ENCODE measurements around the gene NKAIN2.

DNA sequence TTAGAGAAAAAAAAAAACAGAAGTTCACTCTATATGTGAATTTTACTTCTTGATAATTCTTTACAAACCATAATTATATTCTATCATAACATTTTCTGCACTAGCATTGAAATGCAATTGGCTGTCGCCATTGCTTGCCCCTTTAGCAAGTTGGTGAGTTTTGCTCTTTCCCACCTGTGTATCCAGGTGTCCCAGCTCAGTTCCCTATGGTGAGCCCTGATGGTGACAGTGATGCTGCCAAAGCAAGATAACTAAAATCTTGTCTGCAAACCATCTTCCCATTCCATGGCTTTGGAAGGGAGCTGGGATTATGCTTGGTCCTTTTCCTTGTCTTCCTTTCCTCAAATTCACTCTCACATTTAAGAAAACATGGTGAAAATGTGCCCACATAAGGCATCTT is 429.6 kb downstream of the NKAIN2 start:
- no peak for TF ChIP-seq POLR2AphosphoS5 (IDR thresholded peaks at IDR 0.05)
- TF ChIP-seq, protein P1, sequence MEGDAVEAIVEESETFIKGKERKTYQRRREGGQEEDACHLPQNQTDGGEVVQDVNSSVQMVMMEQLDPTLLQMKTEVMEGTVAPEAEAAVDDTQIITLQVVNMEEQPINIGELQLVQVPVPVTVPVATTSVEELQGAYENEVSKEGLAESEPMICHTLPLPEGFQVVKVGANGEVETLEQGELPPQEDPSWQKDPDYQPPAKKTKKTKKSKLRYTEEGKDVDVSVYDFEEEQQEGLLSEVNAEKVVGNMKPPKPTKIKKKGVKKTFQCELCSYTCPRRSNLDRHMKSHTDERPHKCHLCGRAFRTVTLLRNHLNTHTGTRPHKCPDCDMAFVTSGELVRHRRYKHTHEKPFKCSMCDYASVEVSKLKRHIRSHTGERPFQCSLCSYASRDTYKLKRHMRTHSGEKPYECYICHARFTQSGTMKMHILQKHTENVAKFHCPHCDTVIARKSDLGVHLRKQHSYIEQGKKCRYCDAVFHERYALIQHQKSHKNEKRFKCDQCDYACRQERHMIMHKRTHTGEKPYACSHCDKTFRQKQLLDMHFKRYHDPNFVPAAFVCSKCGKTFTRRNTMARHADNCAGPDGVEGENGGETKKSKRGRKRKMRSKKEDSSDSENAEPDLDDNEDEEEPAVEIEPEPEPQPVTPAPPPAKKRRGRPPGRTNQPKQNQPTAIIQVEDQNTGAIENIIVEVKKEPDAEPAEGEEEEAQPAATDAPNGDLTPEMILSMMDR (IDR thresholded peaks at IDR 0.05) = no peak

Measured in breast epithelium (tissue), 3 donors.